Progenitor cell of endocrine pancreas (in vitro differentiated cells): ENCODE data around the gene LAMA2. TPM values are rescaled to one million over a fixed set of nuclear protein-coding genes. Genes with fewer than 3 reads are reported as not detected.
"Not testable (repeated sequence)": the region's sequence is repeated elsewhere in the genome, so short reads cannot be mapped to it uniquely, and the experiment has no call there.

ENCODE experiments used
- DNase-seq: peaks from one replicate; pipeline ENCODE4 v3.0.0; 2021; ENCODE audit warnings: low spot score; ENCODE audit not compliant: unreplicated experiment
- H3K27ac Mint-ChIP-seq: 2 replicates; pipeline ENCODE4 v1.8.0; 2021; ENCODE audit warnings: mild to moderate bottlenecking, moderate library complexity, mixed read lengths
- H3K27me3 Mint-ChIP-seq: 2 replicates; pipeline ENCODE4 v1.8.0; 2021; ENCODE audit warnings: mixed read lengths
- H3K36me3 Mint-ChIP-seq: 2 replicates; pipeline ENCODE4 v1.8.0; 2022; ENCODE audit warnings: mixed read lengths; ENCODE audit not compliant: insufficient read depth
- H3K4me1 Mint-ChIP-seq: 2 replicates; pipeline ENCODE4 v1.8.0; 2021; ENCODE audit warnings: low read depth, mixed read lengths
- H3K4me3 Mint-ChIP-seq: 2 replicates; pipeline ENCODE4 v1.8.0; 2021; ENCODE audit warnings: low read depth, mild to moderate bottlenecking, moderate library complexity, mixed read lengths
- H3K9me3 Mint-ChIP-seq: 2 replicates; pipeline ENCODE4 v1.8.0; 2021; ENCODE audit warnings: low read depth, mixed read lengths
- CTCF ChIP-seq: fragments of 200-600 bp; sonication (generic); IDR thresholded peaks from one replicate; pipeline ENCODE4 v1.5.0; 2021; ENCODE audit warnings: antibody characterized with exemption, mild to moderate bottlenecking; ENCODE audit not compliant: unreplicated experiment
- total RNA-seq: library from RNA; stranded (reverse); gene quantifications from 2 replicates; pipeline ENCODE4 v1.2.1, GENCODE V29; 2021

Gene LAMA2
- total RNA-seq, 1 donor from 2014 or later: 0.22 TPM

GRCh38 chr6:129163551-129163950, 280.6 kb downstream of the LAMA2 start:
- Mint-ChIP-seq H3K4me1 (no peaks in the 10 kb centered on the region), H3K36me3 (no peaks in the 10 kb centered on the region), H3K27ac (no peak overlapping the region), H3K4me3 (no peak overlapping the region), H3K9me3 (no peaks in the 10 kb centered on the region), H3K27me3 (no peaks in the 10 kb centered on the region)
- no peak for DNase-seq
- no peak for TF ChIP-seq CTCF

- no peak for TF ChIP-seq CTCF
- H3K27me3 Mint-ChIP-seq: no peaks in the 10 kb centered on the region
Observed at GRCh38 chr6:129164032-129164431, 281.1 kb downstream of the LAMA2 start.

GRCh38 chr6:129172279-129172995, 289.5 kb downstream of the LAMA2 start:
- Mint-ChIP-seq H3K27ac (peak overlapping the region; percentile 88), H3K4me3 (peak overlapping the region; percentile 77)
- not testable (repeated sequence) for H3K9me3 Mint-ChIP-seq, H3K27me3 Mint-ChIP-seq, H3K4me1 Mint-ChIP-seq, H3K36me3 Mint-ChIP-seq
- peak; percentile 20 for DNase-seq

More at GRCh38 chr6:129164032-129164431, 281.1 kb downstream of the LAMA2 start:
- no peaks in the 10 kb centered on the region for H3K4me1 Mint-ChIP-seq
- H3K4me3 Mint-ChIP-seq: no peak overlapping the region
- no peaks in the 10 kb centered on the region for H3K9me3 Mint-ChIP-seq
- DNase-seq: no peak
- no peaks in the 10 kb centered on the region for H3K36me3 Mint-ChIP-seq
- H3K27ac Mint-ChIP-seq: no peak overlapping the region

GRCh38 chr6:129175066-129175465, 292.1 kb downstream of the LAMA2 start:
- Mint-ChIP-seq H3K36me3 (no peaks in the 10 kb centered on the region), H3K4me1 (no peaks in the 10 kb centered on the region), H3K27ac (no peak overlapping the region), H3K27me3 (no peaks in the 10 kb centered on the region), H3K4me3 (no peak overlapping the region), H3K9me3 (no peaks in the 10 kb centered on the region)
- no peak for TF ChIP-seq CTCF
- DNase-seq: no peak

DNA sequence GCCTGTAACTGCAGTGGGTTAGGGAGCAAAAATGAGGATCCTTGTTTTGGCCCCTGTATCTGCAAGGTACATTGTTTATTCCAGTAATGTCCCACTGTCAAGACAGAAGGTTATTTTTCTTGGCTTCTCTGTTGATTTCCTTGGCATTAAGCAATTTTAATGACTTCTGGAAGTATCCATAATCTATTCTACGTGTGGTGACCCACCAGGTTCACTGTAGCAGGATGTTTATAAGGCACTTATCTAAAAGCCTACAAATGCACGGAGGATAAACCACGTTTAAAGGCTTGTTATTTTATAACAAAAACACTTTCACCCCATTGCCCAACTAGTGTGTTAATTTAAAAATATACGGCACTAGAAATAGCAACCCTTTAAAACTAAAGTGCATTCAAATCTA, 294.9 kb downstream of the LAMA2 start:
- H3K36me3 Mint-ChIP-seq: no peaks in the 10 kb centered on the region
- no peak for DNase-seq
- no peak overlapping the region for H3K27ac Mint-ChIP-seq
- no peaks in the 10 kb centered on the region for H3K27me3 Mint-ChIP-seq
- no peak for TF ChIP-seq CTCF
- H3K4me1 Mint-ChIP-seq: no peaks in the 10 kb centered on the region
- no peak overlapping the region for H3K4me3 Mint-ChIP-seq
- H3K9me3 Mint-ChIP-seq: no peaks in the 10 kb centered on the region

GRCh38 chr6:129179283-129179682, 296.3 kb downstream of the LAMA2 start:
- DNase-seq: no peak

More at GRCh38 chr6:129179283-129179682, 296.3 kb downstream of the LAMA2 start:
- H3K4me1 Mint-ChIP-seq: no peaks in the 10 kb centered on the region
- no peaks in the 10 kb centered on the region for H3K36me3 Mint-ChIP-seq
- H3K27me3 Mint-ChIP-seq: no peaks in the 10 kb centered on the region
- no peaks in the 10 kb centered on the region for H3K9me3 Mint-ChIP-seq
- H3K27ac Mint-ChIP-seq: no peak overlapping the region
- H3K4me3 Mint-ChIP-seq: no peak overlapping the region
- TF ChIP-seq CTCF: no peak
